Mammary epithelial cell (primary cell): ENCODE results near the gene ARIH1.

Experiments used
- EZH2 ChIP-seq: IDR thresholded peaks from 2 replicates; pipeline ENCODE4 v1.6.1; 2012; ENCODE audit warnings: low read length, inconsistent platforms, borderline replicate concordance
- TF ChIP-seq, protein P1 (sequence below), 2 donors: IDR thresholded peaks in 1 of 2; conservative IDR thresholded peaks in 1 of 2; 2 replicates each; pipeline ENCODE4 v1.5.1; 2011 to 2012; ENCODE audit warnings: inconsistent platforms in 2 of 2, low read length in 2 of 2, mild to moderate bottlenecking in 2 of 2, control low read depth in 1 of 2, low read depth in 1 of 2; ENCODE audit not compliant: insufficient read depth in 1 of 2; ENCODE audit errors: extremely low read depth in 1 of 2

DNA sequence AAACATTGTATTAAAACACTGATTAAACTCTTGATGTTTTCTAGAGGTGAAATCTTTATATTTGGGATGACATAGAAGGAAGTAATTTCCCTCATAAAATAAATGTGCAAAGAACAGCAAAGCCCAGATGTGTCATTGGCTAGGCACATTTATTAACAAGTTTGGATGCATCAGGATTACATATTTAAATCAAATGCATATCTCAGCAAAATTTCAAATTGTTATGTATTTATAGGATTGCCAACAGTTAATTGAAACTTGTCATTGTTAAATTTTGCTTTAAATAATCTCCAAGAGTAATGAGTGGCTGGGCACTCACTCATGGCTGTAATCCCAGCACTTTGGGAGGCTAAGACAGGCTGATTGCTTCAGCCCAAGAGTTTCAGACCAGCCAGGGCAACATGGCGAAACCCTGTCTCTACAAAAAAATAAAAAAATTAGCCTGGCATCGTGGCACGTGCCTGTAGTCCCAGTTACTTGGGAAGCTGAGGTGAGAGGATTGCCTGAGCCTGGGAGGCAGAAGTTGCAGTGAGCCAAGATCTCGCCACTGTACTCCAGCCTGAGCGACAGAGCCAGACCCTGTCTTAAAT is 28.2 kb downstream of the ARIH1 start:
- TF ChIP-seq, protein P1, sequence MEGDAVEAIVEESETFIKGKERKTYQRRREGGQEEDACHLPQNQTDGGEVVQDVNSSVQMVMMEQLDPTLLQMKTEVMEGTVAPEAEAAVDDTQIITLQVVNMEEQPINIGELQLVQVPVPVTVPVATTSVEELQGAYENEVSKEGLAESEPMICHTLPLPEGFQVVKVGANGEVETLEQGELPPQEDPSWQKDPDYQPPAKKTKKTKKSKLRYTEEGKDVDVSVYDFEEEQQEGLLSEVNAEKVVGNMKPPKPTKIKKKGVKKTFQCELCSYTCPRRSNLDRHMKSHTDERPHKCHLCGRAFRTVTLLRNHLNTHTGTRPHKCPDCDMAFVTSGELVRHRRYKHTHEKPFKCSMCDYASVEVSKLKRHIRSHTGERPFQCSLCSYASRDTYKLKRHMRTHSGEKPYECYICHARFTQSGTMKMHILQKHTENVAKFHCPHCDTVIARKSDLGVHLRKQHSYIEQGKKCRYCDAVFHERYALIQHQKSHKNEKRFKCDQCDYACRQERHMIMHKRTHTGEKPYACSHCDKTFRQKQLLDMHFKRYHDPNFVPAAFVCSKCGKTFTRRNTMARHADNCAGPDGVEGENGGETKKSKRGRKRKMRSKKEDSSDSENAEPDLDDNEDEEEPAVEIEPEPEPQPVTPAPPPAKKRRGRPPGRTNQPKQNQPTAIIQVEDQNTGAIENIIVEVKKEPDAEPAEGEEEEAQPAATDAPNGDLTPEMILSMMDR (conservative IDR thresholded peaks at IDR 0.05 in 1 of 2, IDR thresholded peaks at IDR 0.05 in 1 of 2; ENCODE audit: extremely low read depth in 1 of 2, insufficient read depth in 1 of 2, low read depth in 1 of 2, low read length in 2 of 2) = no peak
- TF ChIP-seq EZH2 = no peak
